HCT116 (cell line): Measurements from ENCODE around the gene ANKRD10. TPM values are rescaled to one million over a fixed set of nuclear protein-coding genes. Genes with fewer than 3 reads are reported as not detected.

ENCODE experiments used
- ATAC-seq: fragments of 200-7000 bp; cut with Tn5 transposase; 2 replicates; pipeline ENCODE4 v1.9.1; 2020; ENCODE audit warnings: mild to moderate bottlenecking, moderate library complexity
- BruUV-seq: library from RNA; stranded (reverse); fragments of 400-500 nt; replicated peaks from 2 replicates; lab custom pipeline; 2021; lab: Mats Ljungman, UMichigan
- CTCF ChIA-PET: fragments of 300-600 bp; sonication (Branson Sonifier 250); formaldehyde crosslinking; loops from one replicate; lab custom pipeline; 2021; ENCODE audit warnings: antibody characterized with exemption; lab: Charles Lee
- POLR2A ChIA-PET: fragments of 300-600, 350-600 bp; sonication (Branson Sonifier 250); formaldehyde crosslinking; loops from one replicate; lab custom pipeline; 2021; ENCODE audit warnings: antibody characterized with exemption; lab: Charles Lee
- RAD21 ChIA-PET, 2 experiments: fragments of 300-600 bp; sonication (Branson Sonifier 250); formaldehyde crosslinking; loops; one replicate each; lab custom pipeline; 2023; ENCODE audit warnings: low total read pairs in 2 of 2; ENCODE audit not compliant: uncharacterized antibody in 2 of 2, unreplicated experiment in 2 of 2, low non-redundant PET in 1 of 2; lab: Charles Lee
- DNase-seq: peaks from one replicate; pipeline ENCODE4 v3.0.0-alpha.2; 2010; ENCODE audit warnings: low read depth, low spot score
- H2AFZ ChIP-seq: fragments of 200-600 bp; shearing (Covaris generic), sonication (generic); 2 replicates; pipeline ENCODE4 v1.6.1; 2017; ENCODE audit warnings: low read depth, mixed run types, mixed read lengths, antibody characterized with exemption, low read length; ENCODE audit not compliant: poor library complexity, severe bottlenecking
- H3K27ac ChIP-seq: 2 replicates; pipeline ENCODE4 v1.5.1; 2012; ENCODE audit warnings: low read depth, low read length
- H3K27me3 ChIP-seq: fragments of 200-600 bp; sonication (generic); 2 replicates; pipeline ENCODE4 v1.6.1; 2016; ENCODE audit warnings: mixed run types, low read length, mixed read lengths; ENCODE audit not compliant: insufficient read depth
- H3K36me3 ChIP-seq, 2 experiments: fragments of 200-500 bp in 1 of 2; fragments of 200-600 bp in 1 of 2; sonication (Bioruptor generic) in 1 of 2; sonication (generic) in 1 of 2; 2 replicates each; pipeline versions ENCODE4 v1.5.1 to v1.6.1; 2014 to 2016; ENCODE audit warnings: low read length in 2 of 2, inconsistent platforms in 1 of 2, mixed read lengths in 1 of 2, mixed run types in 1 of 2; ENCODE audit not compliant: insufficient read depth in 2 of 2, control insufficient read depth in 1 of 2
- H3K4me1 ChIP-seq, 2 experiments: fragments of 200-600 bp in 1 of 2; sonication (generic) in 1 of 2; 2 replicates each; pipeline versions ENCODE4 v1.5.1 to v1.6.1; 2012 to 2017; ENCODE audit warnings: low read length in 2 of 2, inconsistent platforms in 1 of 2, mild to moderate bottlenecking in 1 of 2, mixed read lengths in 1 of 2, mixed run types in 1 of 2, moderate library complexity in 1 of 2; ENCODE audit not compliant: insufficient read depth in 2 of 2, control insufficient read depth in 1 of 2
- H3K4me2 ChIP-seq: fragments of 200-600 bp; sonication (generic); 2 replicates; pipeline ENCODE4 v1.6.1; 2017; ENCODE audit warnings: mixed run types, low read length, mixed read lengths
- H3K4me3 ChIP-seq, 2 experiments: fragments of 200-600 bp in 1 of 2; sonication (generic) in 1 of 2; replicated peaks in 1 of 2; 2 replicates each; pipeline ENCODE4 v1.5.1; 2011 to 2016; ENCODE audit warnings: low read length in 2 of 2, control low read depth in 1 of 2, low read depth in 1 of 2, mild to moderate bottlenecking in 1 of 2, mixed read lengths in 1 of 2, mixed run types in 1 of 2
- H3K79me2 ChIP-seq: fragments of 200-600 bp; sonication (generic); 2 replicates; pipeline ENCODE4 v1.6.1; 2017; ENCODE audit warnings: mild to moderate bottlenecking, mixed run types, low read length, moderate library complexity, mixed read lengths; ENCODE audit not compliant: insufficient read depth
- H3K9ac ChIP-seq: fragments of 200-600 bp; sonication (generic); 2 replicates; pipeline ENCODE4 v1.6.1; 2016; ENCODE audit warnings: low read length, mixed read lengths
- H3K9me2 ChIP-seq: fragments of 200-600 bp; sonication (generic), shearing (Covaris generic); 2 replicates; pipeline ENCODE4 v1.6.1; 2017; ENCODE audit warnings: mixed run types, mild to moderate bottlenecking, moderate library complexity; ENCODE audit not compliant: insufficient read depth
- H3K9me3 ChIP-seq, 2 experiments: fragments of 200-500 bp in 1 of 2; fragments of 200-600 bp in 1 of 2; sonication (Bioruptor generic) in 1 of 2; sonication (generic) in 1 of 2; 2 replicates each; pipeline ENCODE4 v1.6.1; 2014 to 2017; ENCODE audit warnings: low read length in 2 of 2, mixed read lengths in 2 of 2, inconsistent platforms in 1 of 2, low read depth in 1 of 2, mild to moderate bottlenecking in 1 of 2, mixed run types in 1 of 2, moderate library complexity in 1 of 2; ENCODE audit not compliant: control insufficient read depth in 1 of 2, insufficient read depth in 1 of 2
- H4K20me1 ChIP-seq: fragments of 200-600 bp; sonication (generic), shearing (Covaris generic); 2 replicates; pipeline ENCODE4 v1.6.1; 2017; ENCODE audit warnings: mixed run types, mild to moderate bottlenecking, moderate library complexity; ENCODE audit not compliant: insufficient read depth
- EGR1 ChIP-seq: IDR thresholded peaks from 2 replicates; pipeline ENCODE4 v1.6.1; 2012; ENCODE audit warnings: low read depth
- EZH2 ChIP-seq: fragments of 200-600 bp; sonication (generic); IDR thresholded peaks from 2 replicates; pipeline ENCODE4 v1.6.1; 2017; ENCODE audit warnings: antibody characterized with exemption, mixed run types
- FOSL1 ChIP-seq: IDR thresholded peaks from 2 replicates; pipeline ENCODE4 v1.6.1; 2012; ENCODE audit warnings: low read depth
- JUND ChIP-seq: IDR thresholded peaks from 2 replicates; pipeline ENCODE4 v1.6.1; 2012
- MAX ChIP-seq: IDR thresholded peaks from 2 replicates; pipeline ENCODE4 v1.6.1; 2012
- SIN3A ChIP-seq: IDR thresholded peaks from 2 replicates; pipeline ENCODE4 v1.6.1; 2012; ENCODE audit warnings: low read depth
- SP1 ChIP-seq: IDR thresholded peaks from 2 replicates; pipeline ENCODE4 v1.6.1; 2012; ENCODE audit warnings: low read depth
- TCF7L2 ChIP-seq: IDR thresholded peaks from 2 replicates; pipeline ENCODE4 v1.7.0; 2011; ENCODE audit warnings: borderline replicate concordance, inconsistent platforms; ENCODE audit not compliant: insufficient read depth, insufficient read length; ENCODE audit errors: extremely low read depth
- ZFX ChIP-seq: fragments of 450-650 bp; IDR thresholded peaks from 2 replicates; pipeline ENCODE4 v1.6.1; 2017
- intact Hi-C: fragments of 100-400 bp; cut with micrococcal nuclease; formaldehyde crosslinking; loops from 2 replicates; pipeline ENCODE4 v1.10.0; 2022
- total RNA-seq: library from RNA; stranded (reverse); gene quantifications from one replicate; pipeline ENCODE4 v1.2.1, GENCODE V29; 2021; ENCODE audit not compliant: unreplicated experiment

The ANKRD10 gene
- total RNA-seq, 1 experiment from 2014 or later = 173 TPM

GRCh38 chr13:110915874-110916206 is 971 bp upstream of the ANKRD10 start:
- H3K4me2 ChIP-seq = peak overlapping the region; percentile 81
- H3K9me3 ChIP-seq = no peaks in the 10 kb centered on the region
- no peaks in the 10 kb centered on the region for H3K9me2 ChIP-seq
- H3K79me2 ChIP-seq = peaks cover 40% of the 10 kb centered on the region
- TSS peak; percentile 78 for BruUV-seq
- TF ChIP-seq SP1 = no peak
- no peak for TF ChIP-seq EZH2
- TF ChIP-seq SIN3A = no peak
- no peak for TF ChIP-seq FOSL1
- TF ChIP-seq ZFX = no peak
- no peak for TF ChIP-seq MAX
- TF ChIP-seq TCF7L2 = no peak
- no peak for TF ChIP-seq JUND
- TF ChIP-seq EGR1 = no peak
- H4K20me1 ChIP-seq = peaks cover 20% of the 10 kb centered on the region; the same call in 1 of the 2 replicates
- H3K27me3 ChIP-seq = no peaks in the 10 kb centered on the region
- ATAC-seq (0 out of 2 replicates have a peak, but pooled peaks have one; percentile 0), DNase-seq (no peak)
- peak overlapping the region; percentile 87 for H3K27ac ChIP-seq
- peaks cover 27 to 47% of the 10 kb centered on the region in 2 experiments for H3K4me1 ChIP-seq
- ChIA-PET POLR2A (interaction anchor here (0.6 to 2.5 kb wide), 5 partner anchors 37 to 201 kb away, joined by 3 to 10 read pairs (median 4); no protein-coding TSS in a partner anchor), CTCF (interaction anchor here (0.7 to 1.5 kb wide), 13 partner anchors 8 to 300 kb away, joined by 3 to 15 read pairs (median 4); partner anchors contain the start of gene NAXD), RAD21 (interaction anchor here in 1 of 2 experiments (0.9 kb wide), 1 partner anchor 28 kb away, joined by 4 read pairs; no protein-coding TSS in a partner anchor)
- H3K9ac ChIP-seq = peak overlapping the region; percentile 98
- no peak overlapping the region for H2AFZ ChIP-seq
- peaks cover 0 to 20% of the 10 kb centered on the region in 2 experiments; a peak in 1 of 4 replicates for H3K36me3 ChIP-seq
- peak overlapping the region; percentile 76 to 92 for H3K4me3 ChIP-seq
- intact Hi-C loops = loop anchor here (2.0 to 10.0 kb wide), 3 partner anchors 49 to 201 kb away; no protein-coding TSS in a partner anchor
